ENCODE data around the gene TALDO1. TPM values are rescaled to one million over a fixed set of nuclear protein-coding genes. Genes with fewer than 3 reads are reported as not detected.

TALDO1 gene
- total RNA-seq, 1 donor from 2014 or later = 101 TPM

GRCh38 chr11:788953-789940, 42.0 kb downstream of the TALDO1 start:
- Histone ChIP-seq H3K9me3 (replicated peaks) (no peaks in the 10 kb centered on the region), H3K36me3 (peaks cover 10% of the 10 kb centered on the region), H3K27me3 (ENCODE audit: low read depth) (peaks cover 36% of the 10 kb centered on the region), H3K4me3 (peak overlapping the region; percentile 34), H3K27ac (replicated peaks) (no peak overlapping the region), H3K4me1 (peaks cover 7% of the 10 kb centered on the region)
- DNase-seq = no peak
- intact Hi-C loops (cut with micrococcal nuclease) = no loop called here
- TF ChIP-seq CTCF (IDR thresholded peaks at IDR 0.05; ENCODE audit: borderline replicate concordance) = no peak

- intact Hi-C loops (cut with micrococcal nuclease) = no loop called here
- no peak for TF ChIP-seq CTCF (IDR thresholded peaks at IDR 0.05; ENCODE audit: borderline replicate concordance)
- H3K9me3 ChIP-seq (replicated peaks) = no peaks in the 10 kb centered on the region
- H3K27ac ChIP-seq (replicated peaks) = no peak within 1 kb of the TSS
- peaks cover 10% of the 10 kb centered on the region for H3K36me3 ChIP-seq
- peaks cover 13% of the 10 kb centered on the region for H3K4me1 ChIP-seq
- DNase-seq = no peak
- peaks cover 36% of the 10 kb centered on the region for H3K27me3 ChIP-seq (ENCODE audit: low read depth)
- H3K4me3 ChIP-seq = peak within 1 kb of the TSS; percentile 34
These were observed 42.7 kb downstream of the TALDO1 start, which contains the start of gene CEND1 for GRCh38 chr11:789943-790342. TSS of gene CEND1 (minus strand) at chr11:790090. CDS start at chr11:788576, 1,514 bp downstream.

DNA sequence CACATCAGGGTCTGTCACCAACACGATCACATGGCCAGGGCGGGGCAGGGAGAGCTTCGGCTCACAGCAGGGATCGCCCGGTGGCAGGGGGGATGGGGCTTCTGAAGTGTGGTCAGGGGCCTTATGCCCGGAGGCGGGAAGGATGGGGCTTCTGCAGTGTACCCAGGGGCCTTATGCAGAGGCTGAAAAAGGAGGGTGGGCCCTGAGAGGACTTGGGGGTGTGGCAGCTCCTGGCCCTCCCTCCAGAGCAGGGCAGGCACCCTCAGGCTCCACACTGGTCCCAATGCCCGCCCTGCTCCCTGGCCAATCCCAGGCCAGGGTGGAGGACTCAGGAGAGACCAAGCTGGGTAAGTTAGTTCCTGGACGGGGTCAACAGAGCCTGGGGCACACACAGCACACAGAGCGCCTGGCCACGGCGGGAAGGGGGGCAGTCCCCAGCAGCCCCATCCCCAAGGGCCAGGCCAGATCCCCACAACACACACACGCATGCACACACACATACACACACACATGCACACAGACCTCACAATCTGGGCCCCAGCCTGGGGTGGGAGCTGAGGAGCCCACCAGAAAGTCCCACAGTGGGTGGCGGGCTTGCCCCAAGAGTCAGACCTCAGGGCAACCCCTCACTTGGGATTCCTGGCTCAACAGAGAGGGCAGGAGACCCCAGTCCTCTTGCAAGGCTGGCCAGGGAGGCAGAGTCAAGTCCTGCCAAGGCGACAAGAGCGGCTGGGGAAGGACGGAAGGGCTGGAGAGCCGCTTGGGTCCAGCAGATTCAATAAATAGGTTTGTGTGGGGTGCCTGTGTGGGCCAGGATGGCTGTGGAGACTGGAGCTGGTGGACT, 43.7 kb downstream of the TALDO1 start:
- peaks cover 36% of the 10 kb centered on the region for H3K27me3 ChIP-seq (ENCODE audit: low read depth)
- H3K9me3 ChIP-seq (replicated peaks) = no peaks in the 10 kb centered on the region
- DNase-seq = no peak
- no peak overlapping the region for H3K4me3 ChIP-seq
- TF ChIP-seq CTCF (IDR thresholded peaks at IDR 0.05; ENCODE audit: borderline replicate concordance) = no peak
- intact Hi-C loops (cut with micrococcal nuclease) = no loop called here
- H3K36me3 ChIP-seq = peaks cover 10% of the 10 kb centered on the region
- H3K4me1 ChIP-seq = peaks cover 23% of the 10 kb centered on the region
- no peak overlapping the region for H3K27ac ChIP-seq (replicated peaks)

GRCh38 chr11:791658-792534, 44.6 kb downstream of the TALDO1 start:
- Histone ChIP-seq H3K4me3 (no peak overlapping the region), H3K27ac (replicated peaks) (no peak overlapping the region), H3K9me3 (replicated peaks) (no peaks in the 10 kb centered on the region), H3K27me3 (ENCODE audit: low read depth) (peaks cover 36% of the 10 kb centered on the region), H3K36me3 (peaks cover 10% of the 10 kb centered on the region), H3K4me1 (peaks cover 32% of the 10 kb centered on the region)
- intact Hi-C loops (cut with micrococcal nuclease) = no loop called here
- no peak for TF ChIP-seq CTCF (IDR thresholded peaks at IDR 0.05; ENCODE audit: borderline replicate concordance)
- DNase-seq = no peak

DNA sequence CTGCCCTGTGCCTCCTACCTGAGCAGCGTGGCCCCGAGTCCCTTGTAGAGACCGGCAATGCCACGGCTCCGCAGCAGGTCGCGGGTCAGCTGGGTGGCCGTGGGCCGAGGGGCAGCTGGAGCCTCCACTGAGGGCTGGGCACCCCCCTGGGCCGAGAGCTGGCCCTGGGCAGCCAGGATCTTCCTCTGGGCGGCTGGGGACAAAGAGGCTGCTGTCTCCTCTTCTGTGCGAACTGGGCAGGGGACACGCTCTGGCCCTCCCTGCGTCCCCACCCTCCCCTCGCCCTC, 45.2 kb downstream of the TALDO1 start:
- intact Hi-C loops (cut with micrococcal nuclease) = no loop called here
- no peak overlapping the region for H3K27ac ChIP-seq (replicated peaks)
- peaks cover 38% of the 10 kb centered on the region for H3K4me1 ChIP-seq
- peaks cover 36% of the 10 kb centered on the region for H3K27me3 ChIP-seq (ENCODE audit: low read depth)
- TF ChIP-seq CTCF (IDR thresholded peaks at IDR 0.05; ENCODE audit: borderline replicate concordance) = no peak
- H3K9me3 ChIP-seq (replicated peaks) = no peaks in the 10 kb centered on the region
- H3K36me3 ChIP-seq = peaks cover 10% of the 10 kb centered on the region
- no peak for DNase-seq
- H3K4me3 ChIP-seq = no peak overlapping the region

All from left ventricle myocardium inferior (tissue), 1 donor.